Kidney capillary endothelial cell (primary cell): Measurements from ENCODE around the gene ABCF1.
A peak's percentile ranks its signal among the peaks of the same experiment; 100 is the strongest.

Experiments used
- DNase-seq: peaks from one replicate; pipeline ENCODE4 v3.0.0-alpha.2; 2018; ENCODE audit warnings: low spot score

Gene ABCF1

GRCh38 chr6:30601815-30602641, 30.8 kb downstream of the ABCF1 start:
- no peak for DNase-seq

DNA sequence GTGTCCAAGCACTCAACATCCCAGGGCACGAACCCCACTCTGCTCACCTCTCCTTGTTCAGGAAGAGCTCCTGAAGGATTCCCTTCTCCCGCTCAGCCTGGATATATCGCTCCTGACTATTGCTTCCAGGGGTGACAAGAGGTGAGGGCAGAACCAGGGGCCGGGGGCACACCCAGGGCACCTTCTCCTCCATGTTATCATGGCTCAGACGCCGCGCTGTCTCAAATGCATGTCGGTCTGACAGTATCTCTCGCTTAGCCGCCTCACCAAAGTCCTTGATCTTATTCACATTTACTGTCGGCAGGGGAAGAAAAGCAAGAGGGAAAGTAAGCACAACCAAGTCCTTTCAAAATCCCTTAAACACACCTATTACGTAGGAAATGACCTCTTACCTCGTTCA, 32.7 kb downstream of the ABCF1 start:
- no peak for DNase-seq

- DNase-seq: no peak
Measured at GRCh38 chr6:30610065-30610464, 38.8 kb downstream of the ABCF1 start.

- DNase-seq: no peak
Measured at GRCh38 chr6:30611150-30611855, 40.1 kb downstream of the ABCF1 start.

DNA sequence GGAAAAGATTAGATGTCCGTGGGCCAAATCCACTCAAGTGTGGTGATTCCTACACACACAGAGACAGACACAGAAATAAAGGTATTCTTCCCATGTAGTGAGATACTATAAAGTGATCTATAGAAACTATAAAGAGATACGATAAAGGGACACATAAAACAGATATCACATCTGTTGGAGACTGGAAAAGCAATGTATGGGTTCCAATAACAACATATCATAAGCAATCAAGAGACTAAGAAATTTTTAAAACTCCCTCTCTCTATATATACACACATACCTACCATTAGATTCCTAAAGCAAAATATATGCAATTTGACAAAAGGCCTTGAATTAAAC, 40.6 kb downstream of the ABCF1 start:
- DNase-seq: no peak

DNA sequence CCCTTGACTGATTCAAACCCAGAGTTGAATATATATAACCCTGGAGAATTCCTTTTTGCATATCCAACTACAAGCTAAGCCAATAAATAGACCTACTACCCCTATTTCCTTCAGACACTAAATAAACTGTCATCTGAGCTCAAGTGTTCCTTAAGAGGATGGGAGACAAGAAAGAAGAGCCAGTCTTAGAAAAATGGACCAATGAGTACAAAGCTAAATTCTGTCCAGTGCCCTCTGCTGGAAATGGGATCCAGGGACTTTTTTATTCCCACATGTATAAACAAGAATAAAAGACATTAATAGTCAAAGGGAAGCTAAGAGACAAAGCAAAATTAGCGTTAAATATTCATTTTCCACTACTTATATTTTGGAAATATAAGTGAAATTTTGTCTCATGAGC, 41.0 kb downstream of the ABCF1 start:
- no peak for DNase-seq

DNA sequence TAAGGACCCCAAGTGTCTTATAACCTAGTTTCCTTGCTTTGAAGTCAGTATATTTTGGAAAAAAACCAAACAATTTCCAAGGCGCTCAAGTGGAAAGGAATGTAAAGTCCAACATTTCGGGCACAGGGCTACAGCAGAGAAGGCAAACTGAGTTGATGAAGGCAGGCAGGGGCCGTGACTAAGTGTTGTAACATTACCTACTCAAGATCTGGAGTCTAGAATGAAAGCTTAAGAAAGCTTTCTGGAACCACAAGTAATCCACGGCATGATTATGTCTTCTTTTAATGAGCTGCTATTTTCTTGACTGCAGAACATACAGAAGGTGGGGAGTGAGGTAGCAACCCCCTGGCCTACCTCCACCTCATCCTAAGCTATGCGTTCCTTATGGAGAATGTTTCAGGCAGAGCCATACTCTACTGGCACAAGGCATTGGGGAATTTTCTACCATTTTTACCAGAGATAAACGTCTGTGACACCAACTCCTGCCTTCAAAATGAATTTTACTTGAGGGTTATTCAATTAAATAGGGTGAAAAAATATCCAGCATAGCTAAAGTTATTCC, 41.5 kb downstream of the ABCF1 start:
- DNase-seq: no peak

- no peak for DNase-seq
Measured at GRCh38 chr6:30613251-30614043, 42.2 kb downstream of the ABCF1 start.

- no peak for DNase-seq
Measured at GRCh38 chr6:30614044-30614842, 43.0 kb downstream of the ABCF1 start.

DNA sequence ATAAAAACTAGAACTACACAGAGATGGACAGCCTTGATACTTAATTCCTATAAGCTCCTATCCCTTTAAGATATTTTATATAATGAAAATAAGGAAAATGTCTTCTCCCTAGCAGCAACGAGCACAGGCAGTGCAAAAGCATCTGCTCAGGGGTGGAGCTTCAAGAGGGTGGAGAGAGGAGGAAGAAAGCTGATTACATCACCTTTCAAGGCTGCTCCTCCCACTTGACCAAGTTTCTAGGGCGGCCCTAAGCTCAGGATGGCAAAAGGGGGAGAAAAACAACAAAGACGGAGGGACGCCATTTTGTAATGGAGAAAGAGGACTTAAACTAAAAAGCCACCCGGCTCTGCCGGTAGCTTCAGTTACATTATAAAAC, 43.6 kb downstream of the ABCF1 start:
- peak; percentile 96 for DNase-seq

DNA sequence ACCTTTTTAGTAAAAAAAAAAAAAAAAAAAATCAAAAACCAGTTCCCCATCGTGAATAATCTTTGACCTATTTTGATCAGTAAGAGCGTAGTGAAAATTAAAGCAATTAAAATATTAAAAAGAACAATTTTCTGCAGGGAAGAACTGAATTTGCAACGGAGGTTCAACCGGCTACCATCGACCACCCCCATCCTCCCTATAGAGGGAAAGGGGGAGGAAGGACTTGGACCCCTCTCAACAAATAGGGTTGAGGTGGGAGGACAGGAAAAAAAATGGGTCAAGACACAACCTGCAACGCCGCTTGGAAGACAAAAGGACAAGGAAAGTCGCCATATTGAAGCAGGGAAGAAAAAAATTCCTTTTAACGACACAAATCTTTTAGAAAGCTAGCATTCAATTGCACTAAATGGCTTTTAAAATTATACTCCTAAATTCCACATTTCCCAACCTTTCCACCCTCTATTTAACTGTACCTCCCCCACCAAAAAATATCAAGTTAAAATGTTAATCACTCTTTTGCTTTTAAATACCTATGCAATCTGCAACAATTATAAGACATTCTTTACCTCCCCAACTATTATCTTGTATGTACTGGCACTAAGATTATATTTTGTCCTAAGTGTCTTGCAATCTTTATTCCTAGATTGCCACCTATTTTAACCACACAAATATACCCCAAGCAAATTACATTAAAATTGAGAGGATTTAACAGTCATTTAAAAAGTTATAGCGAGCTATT, 44.1 kb downstream of the ABCF1 start:
- DNase-seq: peak; percentile 64

GRCh38 chr6:30615958-30616810, 44.9 kb downstream of the ABCF1 start:
- DNase-seq: no peak

GRCh38 chr6:30616811-30617564, 45.7 kb downstream of the ABCF1 start, which contains the start of gene PPP1R10:
Gene PPP1R10 (minus strand): TSS chr6:30617243. CDS start chr6:30609944, 7,299 bp downstream.
- DNase-seq: peak; percentile 100

DNA sequence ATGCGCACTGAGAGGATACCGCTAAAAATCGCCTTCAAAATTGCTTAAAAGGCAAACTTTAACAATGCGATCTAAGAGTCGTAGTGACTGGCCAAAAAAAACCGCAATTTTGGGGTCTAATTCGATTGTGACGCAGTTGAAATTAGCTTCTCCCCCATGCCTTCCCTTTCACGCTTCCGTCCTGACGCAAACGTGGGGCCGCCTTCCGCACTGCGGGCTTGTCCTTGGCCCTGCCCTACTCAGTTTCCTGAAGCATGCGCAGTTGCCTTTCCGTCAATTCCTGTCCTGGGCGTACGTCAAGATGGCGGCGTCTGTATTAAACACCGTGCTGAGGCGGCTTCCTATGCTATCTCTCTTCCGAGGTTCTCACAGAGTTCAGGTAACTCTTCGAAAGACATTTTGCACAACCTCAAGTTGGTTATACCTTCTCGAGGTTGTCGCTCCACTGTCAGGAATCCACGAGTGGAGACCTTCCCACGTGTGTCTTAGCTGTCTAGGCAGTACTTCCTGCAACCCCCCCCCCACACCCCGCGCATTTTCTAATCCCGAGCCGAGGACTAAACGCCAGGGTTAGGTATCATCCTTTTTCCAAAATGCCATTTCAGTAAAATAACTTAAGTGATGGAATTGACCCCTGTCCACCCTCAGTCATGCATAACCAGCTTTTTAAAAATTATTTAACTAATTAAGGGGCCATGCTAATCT, 46.5 kb downstream of the ABCF1 start, which contains the start of gene MRPS18B:
TSS of gene MRPS18B (plus strand) at position 276 of the 705 bp plus-strand sequence. CDS start at position 302, 26 bp downstream.
- DNase-seq: peak; percentile 99

DNA sequence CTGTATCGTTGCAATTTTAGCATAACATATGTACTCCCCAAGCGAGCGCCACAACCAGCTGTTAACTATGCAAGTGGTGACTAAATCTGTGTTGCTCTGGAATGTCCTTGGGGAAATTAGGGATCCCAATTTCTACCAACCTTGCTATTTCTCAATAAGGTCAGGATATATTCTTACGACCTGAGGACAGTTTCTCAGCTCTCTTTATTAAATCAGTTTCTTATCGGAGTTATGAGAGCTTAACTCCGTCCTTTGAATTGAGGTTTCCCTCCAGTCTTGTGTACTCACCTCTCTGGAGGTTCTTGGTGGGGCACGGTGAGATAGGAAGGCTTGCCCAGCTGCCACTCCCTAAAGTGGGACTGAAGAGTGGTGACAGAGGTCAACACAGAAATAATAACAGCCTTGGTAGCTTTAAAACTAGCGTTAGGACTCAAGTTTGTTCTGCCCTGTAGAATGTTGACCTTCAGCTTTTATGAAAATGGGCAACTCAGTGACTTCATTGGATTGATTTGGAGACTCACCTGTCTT, 47.1 kb downstream of the ABCF1 start:
- peak; percentile 21 for DNase-seq

DNA sequence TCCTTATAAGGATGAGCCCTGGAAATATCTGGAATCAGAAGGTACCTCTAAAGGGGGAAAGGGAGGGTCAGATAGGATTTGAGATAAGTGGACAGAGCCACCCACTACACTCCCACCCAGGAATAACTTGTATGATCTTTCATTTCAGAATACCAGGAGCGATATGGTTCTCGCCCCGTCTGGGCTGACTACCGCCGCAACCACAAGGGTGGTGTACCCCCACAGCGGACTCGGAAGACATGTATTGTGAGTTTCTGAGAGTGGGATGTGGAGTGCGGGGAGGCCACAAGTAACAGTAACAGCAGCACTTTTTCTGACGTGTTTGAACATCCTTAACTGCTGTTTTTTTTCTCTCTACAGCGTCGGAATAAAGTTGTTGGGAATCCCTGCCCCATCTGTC, 48.3 kb downstream of the ABCF1 start:
- DNase-seq: no peak

DNA sequence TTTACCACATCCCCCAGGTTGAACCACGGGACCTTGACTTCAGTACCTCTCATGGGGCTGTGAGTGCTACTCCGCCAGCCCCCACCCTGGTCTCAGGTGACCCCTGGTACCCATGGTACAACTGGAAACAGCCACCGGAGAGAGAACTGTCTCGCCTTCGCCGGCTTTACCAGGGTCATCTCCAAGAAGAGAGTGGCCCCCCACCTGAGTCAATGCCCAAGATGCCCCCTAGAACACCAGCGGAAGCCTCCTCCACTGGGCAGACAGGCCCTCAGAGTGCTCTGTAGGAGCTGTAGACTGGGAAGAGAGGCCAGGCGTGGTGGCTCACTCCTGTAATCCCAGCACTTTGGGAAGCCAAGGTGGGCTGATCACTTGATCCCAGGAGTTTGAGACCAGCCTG, 54.3 kb downstream of the ABCF1 start:
- DNase-seq: no peak
